A549 treated with Mapracorat at 1 μM for 4 hours (cell line): ENCODE data around the gene VRK1. TPM values are rescaled to one million over a fixed set of nuclear protein-coding genes. Genes with fewer than 3 reads are reported as not detected.

Experiments used
- total RNA-seq: library from RNA; stranded (reverse); fragments of 200-300 nt; extraction: Qiagen RNA extraction; gene quantifications from 5 replicates; pipeline ENCODE4 v1.2.3, GENCODE V29; 2022

VRK1 gene, protein sequence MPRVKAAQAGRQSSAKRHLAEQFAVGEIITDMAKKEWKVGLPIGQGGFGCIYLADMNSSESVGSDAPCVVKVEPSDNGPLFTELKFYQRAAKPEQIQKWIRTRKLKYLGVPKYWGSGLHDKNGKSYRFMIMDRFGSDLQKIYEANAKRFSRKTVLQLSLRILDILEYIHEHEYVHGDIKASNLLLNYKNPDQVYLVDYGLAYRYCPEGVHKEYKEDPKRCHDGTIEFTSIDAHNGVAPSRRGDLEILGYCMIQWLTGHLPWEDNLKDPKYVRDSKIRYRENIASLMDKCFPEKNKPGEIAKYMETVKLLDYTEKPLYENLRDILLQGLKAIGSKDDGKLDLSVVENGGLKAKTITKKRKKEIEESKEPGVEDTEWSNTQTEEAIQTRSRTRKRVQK
- total RNA-seq = 23.4 to 43.9 TPM (median 27.4 TPM) in 5 replicates

DNA sequence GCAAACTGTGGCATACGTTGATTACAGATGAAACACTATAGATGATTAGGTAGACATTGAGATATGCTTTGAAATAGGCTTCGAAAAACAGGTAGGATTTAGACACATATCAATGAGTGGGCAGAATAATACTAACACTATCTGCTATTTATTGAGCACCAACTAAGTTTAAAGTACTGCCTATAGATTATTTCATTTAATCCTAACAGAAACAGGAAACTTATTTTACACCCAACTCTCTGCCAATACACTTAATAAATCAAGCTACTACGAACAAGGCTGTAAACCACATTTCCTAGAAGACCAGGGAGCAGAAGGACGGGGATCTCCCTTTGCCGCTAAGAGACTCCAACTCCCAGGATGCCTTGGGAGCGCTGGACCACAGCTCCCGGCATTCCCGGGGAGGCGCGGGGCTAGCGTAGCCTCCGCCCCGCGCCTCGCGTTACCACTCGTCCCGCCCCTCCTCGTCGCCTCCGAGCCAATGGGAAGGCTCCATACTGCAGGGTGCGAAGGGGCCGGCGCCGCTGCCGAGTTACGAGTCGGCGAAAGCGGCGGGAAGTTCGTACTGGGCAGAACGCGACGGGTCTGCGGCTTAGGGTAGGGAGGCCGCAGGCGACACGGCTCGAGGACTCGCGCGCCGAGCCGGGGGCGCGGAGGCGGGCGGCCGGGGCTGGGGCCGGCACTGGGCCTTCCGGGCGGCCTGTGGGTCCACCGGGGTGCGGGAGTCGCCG lies at the start of gene VRK1:
TSS of gene VRK1 (plus strand) at position 532 of the 731 bp plus-strand sequence. CDS start 36,090 bp downstream, outside the sequence.

